ACHN (cell line): ENCODE results near the gene PDK4.
"Not testable (repeated sequence)": the region's sequence is repeated elsewhere in the genome, so short reads cannot be mapped to it uniquely, and the experiment has no call there.

ENCODE experiments used
- DNase-seq: peaks from one replicate; pipeline ENCODE4 v3.0.0-alpha.2; 2015
- in situ Hi-C: cut with HindIII; loops from 2 replicates; pipeline ENCODE4 v1.10.0; 2017; ENCODE audit warnings: low sequenced_read_pairs, low pct_ligation_motif_present, low pct_unique_long_range_greater_than_20kb

Gene PDK4

DNA sequence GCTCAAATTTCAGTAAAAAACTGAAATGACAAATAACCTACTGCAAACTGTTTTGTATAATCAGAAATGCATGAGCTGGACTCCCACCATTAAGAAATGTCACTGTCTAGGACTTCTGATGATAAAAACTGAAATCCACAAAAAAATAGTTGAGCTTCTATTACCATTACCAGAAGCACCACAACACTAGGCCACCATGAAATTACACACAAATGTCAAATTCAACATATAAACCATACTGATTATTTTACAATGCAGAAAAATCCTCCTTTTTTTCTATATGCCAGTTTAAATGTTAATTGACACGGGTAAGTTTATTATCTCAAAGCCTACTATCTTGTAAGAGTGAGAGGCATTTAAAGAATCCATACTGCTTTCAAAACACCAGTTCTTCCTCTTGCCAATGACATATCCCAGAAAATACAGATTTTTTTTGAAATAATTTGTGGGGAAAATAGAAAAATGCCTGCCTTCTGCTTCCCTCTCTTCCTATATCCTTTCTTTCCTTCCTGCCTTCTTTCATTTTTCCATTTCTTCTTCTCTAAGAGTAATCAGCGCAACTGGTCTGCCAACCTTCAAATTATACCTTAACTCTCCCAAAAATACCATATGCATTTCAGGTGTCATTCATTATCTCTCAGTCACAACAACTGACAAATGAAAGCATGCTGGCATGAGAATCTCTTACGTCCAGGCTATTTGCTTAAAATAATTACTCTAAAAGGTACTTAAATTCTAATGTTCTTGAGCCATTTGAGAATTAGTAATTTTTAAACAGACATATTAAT is 12.3 kb downstream of the PDK4 start:
- in situ Hi-C loops, result no loop called here
- DNase-seq, result no peak

DNA sequence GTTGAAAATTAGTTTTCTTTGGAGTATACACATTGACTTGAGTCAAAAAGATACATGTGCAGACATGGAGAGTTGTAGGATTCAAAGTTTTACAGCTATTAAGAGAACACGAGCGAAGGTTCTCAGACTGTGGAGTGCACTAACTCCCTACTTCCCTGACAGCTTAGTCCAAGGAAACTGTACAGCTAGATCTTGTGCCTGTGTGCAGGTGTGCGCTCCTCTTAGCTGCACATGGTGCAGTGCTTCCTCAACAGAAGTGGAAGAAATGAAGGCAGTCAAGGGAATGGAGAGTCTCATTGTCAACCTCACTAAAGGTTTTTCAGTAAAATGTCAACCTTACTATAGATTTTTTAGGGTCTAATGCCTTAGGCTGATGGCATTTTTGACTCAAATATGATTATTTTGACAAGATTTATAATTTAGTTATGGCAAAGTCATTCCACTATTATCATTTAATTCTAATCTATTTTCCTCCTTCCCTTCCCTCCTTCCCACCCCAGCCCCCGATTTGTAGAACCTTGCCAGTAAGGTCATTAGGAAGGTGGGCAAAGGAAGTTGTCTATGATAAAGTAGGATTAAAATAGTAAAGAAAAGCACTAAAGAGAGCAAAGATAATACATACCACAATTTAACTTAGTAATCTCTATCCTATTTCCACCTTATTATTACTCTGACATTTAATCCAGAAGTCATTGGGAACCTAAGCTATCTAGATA is 13.6 kb downstream of the PDK4 start:
- in situ Hi-C loops, result no loop called here
- DNase-seq, result no peak

DNA sequence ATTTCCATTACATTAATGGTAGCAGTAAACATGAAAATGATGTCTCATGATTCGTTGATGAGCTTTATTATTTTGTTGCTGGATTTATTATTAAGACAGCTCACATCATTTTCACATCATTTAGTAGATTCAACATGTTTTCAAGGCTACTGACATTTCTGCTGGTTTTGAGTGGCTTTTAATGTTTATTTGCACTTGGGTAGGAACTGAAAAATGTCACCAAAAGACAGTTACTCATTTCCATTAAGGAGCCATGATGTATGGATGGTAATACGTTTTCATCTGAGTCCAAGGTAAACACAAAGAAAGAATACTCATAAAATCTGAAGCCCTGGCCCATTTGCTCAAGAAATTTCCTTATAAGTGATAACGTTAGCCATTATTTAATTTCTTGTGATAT is 14.8 kb downstream of the PDK4 start:
- in situ Hi-C loops, result no loop called here
- DNase-seq, result no peak

DNA sequence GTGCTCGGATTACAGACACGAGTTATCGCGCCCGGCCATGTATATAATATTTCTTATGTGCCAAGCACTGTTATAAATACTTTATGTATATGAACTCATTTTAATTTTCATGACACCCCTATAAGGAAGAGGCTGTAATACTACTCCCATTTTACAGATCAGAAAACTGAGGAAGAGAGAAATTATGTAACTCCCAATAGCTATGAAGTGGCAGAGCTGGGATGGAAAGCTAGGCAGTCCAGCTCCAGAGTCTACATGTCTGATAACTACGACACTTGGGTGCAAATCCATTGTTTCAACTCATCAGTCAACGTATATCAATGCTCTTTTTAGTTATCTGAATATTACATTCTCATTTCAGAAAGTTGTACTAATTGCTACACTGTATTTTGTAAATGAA is 17.0 kb downstream of the PDK4 start:
- DNase-seq, result no peak
- in situ Hi-C loops, result no loop called here

DNA sequence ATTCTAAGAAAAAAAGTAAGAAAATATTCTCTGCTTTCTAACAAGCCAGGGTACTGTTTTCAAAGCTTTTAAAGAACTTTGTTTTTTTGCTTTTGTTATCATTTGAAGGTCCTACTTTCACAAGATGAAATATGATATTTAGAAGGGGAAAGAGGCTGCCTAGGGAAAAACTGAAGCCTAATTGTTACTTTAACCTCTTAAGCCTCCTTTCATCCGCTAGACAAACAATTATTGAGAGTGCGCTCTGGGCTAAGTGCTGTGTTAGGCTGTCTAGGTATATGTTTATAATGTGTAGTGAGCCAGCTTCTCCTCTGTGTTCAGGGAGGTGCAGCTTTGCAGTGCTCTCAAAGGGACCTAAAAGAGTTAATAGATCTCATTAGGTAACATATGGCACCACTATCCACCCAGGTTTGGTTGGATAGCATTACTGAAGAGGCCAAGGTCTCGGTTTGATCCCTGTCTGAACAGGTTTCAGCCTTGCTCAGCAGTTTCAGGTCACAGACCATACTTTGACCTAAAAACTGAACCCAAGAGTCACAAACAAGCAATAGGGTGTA is 17.9 kb downstream of the PDK4 start:
- DNase-seq, result no peak

DNA sequence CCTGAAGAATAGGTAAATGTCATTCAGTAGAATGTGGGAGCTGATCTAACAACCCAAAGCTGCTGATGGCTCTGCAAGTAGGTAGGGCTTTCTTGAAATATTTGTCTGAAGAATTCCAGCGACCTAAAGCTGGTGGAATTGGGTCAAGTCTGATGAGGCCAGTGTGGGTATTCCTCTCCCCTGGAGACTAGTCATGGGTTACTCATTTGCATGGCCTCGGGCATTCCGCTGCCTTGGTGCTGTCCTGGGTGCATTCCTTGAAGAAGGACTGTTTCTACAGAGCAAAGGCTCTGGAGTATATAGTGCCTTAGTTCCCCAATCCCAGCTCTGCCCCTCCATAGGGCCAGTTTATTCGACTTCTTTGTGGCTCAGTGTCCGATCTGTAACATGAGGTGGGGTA is 19.2 kb downstream of the PDK4 start:
- in situ Hi-C loops, result no loop called here
- peak; percentile 87 for DNase-seq

More for the DNA sequence above, 17.9 kb downstream of the PDK4 start:
- in situ Hi-C loops, result no loop called here

DNA sequence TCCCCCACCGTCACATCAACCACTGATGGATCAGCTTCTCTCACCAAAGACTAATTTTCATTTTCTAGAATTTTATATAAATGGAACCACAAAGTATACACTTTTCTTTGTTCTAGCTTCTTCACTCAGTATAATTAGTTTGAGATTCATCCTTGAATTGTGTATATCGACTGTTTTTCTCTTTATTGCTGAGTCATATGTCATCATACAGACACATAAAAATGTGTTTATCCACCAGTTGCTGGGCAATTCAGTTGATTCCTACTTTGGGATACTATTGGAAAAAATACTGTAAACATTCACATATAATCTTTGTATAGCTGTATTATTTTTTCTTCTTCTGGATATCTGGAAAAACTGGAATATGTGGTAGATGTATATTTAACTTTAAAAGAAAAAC is 26.6 kb downstream of the PDK4 start:
- no peak for DNase-seq
- in situ Hi-C loops, result no loop called here

DNA sequence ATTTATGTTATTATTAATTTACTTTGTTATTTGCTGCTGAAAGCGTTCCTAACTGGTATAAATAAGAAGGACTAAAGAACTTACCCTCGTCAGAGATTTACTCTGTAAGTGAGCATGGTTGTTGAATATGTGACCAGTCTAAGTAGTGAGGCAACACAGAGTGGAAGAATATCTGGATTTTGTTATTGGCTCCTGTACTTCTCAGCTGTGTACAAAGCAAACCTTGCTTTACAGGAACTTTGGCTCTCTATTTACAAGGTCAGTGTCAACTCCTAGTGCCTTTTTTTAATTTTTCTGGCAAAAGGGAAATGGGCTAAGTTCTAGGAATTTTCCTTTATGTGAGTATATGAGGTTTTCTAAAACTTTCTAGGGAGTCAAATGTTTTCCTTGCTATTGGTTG is 35.6 kb downstream of the PDK4 start:
- no peak for DNase-seq
- in situ Hi-C loops, result no loop called here

DNA sequence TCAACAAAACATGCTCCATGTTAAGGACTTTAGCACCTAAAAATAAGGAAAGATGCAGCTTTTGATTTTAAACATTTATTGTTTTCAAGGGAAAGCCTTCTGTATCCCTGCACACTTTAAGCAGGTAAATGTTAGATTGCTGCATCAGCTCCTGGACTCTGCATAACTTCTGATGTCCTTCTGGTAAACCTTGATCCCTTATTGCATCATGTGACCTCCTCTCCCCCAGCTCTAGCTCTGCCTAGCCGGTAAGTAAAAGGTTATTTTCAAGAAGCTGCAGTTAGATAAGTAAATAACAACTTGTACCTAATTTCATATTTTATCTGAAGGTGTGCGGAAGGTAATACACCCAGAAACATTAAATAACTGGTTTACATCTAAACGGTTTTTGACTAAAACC is 37.5 kb downstream of the PDK4 start:
- no peak for DNase-seq
- in situ Hi-C loops, result no loop called here

DNA sequence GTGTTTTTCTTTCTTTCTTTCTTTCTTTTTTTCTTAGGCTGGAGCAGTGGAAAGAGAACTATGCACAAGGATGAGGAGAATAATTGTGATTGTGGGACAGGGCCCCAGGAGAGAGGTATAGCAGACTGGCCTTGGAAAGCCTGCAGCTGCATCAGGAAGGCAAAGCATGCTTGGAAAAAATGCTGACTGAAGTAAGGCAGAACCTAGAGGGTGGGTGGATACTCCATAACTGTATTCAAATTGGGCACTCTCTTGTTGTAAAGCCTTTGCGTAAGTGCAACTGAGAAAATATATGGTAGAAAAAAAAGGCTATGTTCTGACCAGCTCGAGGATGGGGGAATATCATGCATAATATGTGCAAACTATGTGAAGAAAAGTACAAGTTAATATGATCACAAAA is 39.5 kb downstream of the PDK4 start:
- no peak for DNase-seq
- in situ Hi-C loops, result no loop called here

DNA sequence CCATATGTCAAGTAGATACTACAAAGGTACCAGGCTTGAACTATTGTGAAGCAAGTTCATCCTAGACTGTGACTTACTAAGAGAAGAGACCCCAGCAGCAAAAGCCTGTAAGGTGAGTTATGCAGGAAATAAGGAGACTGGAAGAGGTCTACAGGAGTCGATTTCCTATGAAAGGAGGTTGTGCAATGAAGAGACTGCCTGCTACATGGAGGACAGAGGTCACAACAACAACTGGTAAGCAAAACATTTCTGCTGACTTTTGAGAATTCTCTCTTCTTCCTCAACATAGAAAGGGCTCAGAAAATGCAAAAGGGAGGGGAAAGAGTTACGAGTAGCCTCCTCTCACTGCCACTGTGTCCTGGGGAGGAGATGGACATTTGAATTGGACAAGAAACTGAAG is 42.4 kb downstream of the PDK4 start:
- in situ Hi-C loops, result no loop called here
- DNase-seq, result no peak

DNA sequence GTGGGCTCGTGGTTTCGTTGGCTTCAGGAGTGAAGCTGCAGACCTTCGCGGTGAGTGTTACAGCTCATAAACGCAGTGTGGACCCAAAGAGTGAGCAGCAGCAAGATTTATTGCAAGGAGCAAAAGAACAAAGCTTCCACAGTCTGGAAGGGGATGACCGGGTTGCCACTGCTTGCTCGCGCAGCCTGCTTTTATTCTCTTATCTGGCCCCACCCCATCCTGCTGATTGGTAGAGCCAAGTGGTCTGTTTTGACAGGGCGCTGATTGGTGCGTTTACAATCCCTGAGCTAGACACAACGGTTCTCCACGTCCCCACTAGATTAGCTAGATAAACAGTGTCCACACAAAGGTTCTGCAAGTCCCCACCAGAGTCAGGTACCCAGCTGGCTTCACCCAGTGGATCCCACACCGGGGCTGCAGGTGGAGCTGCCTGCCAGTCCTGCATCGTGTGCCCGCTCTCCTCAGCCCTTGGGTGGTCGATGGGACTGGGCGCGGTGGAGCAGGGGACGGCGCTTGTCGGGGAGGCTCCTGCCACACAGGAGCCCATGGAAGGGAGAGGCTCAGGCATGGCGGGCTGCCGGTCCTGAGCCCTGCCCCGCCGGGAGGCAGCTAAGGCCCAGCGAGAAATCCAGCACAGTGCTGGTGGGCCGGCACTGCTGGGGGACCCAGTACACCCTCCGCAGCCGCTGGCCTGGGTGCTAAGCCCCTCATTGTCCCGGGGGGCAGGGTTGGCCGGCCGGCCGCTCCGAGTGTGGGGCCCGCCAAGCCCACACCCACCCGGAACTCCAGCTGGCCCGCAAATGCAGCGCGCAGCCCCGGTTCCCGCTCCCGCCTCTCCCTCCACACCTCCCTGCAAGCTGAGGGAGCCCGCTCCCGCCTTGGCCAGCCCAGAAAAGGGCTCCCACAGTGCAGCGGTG is 44.0 kb downstream of the PDK4 start:
- in situ Hi-C loops, DNase-seq: not testable (repeated sequence)

DNA sequence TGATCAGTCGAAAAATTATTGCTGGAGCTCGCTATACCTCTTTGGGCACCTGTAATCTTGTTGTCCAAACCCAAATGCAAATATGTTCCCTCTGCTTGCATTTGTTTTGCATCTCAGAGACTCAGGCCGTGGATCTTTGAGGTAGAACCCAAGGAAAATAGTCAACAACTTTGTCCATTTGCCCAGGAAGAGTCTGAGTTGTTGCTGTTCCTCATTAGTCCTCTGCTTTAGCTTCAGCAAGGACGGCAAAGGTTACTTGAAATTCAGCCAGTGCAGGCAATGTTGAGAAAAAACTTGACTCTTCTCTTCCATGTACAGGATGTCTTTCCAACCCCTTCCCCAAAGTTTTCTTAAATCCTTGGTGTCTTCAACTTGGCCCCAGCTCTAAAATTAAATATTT is 45.8 kb downstream of the PDK4 start:
- DNase-seq, result no peak
- in situ Hi-C loops, result no loop called here

DNA sequence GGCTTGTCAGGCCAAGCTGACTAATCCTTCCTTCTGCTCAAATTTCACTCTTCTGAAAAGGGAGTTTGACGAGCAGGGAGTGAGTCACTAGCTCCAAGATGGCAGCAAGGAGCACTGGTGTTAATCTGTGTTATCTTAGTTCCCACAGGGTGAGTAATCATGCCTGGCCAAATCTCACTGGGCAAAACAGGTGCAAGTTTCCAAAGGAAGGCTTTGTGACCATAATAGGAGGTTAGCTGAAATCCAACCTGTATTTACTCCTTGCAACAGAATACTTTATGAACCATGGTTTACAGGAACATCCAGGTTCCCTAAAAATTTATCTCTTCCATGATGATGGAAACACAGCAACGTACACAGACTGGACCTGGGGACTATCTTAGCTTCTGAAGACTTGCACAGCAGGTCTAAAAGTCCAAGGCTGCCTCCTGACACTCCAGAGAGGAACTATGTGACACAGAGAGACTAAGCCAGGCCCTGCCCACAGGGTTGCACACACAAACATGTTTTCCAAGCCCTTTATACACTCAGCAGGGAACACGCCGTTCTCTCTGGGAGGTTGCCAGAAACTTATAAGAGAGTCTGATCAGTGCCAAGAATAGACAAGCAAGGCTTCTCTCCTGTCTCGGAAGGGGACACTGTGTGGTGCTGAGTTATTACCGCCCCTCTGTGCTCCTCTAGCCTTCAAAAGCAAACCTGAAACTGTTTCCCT is 46.3 kb downstream of the PDK4 start:
- peak; percentile 87 for DNase-seq
- in situ Hi-C loops, result no loop called here

DNA sequence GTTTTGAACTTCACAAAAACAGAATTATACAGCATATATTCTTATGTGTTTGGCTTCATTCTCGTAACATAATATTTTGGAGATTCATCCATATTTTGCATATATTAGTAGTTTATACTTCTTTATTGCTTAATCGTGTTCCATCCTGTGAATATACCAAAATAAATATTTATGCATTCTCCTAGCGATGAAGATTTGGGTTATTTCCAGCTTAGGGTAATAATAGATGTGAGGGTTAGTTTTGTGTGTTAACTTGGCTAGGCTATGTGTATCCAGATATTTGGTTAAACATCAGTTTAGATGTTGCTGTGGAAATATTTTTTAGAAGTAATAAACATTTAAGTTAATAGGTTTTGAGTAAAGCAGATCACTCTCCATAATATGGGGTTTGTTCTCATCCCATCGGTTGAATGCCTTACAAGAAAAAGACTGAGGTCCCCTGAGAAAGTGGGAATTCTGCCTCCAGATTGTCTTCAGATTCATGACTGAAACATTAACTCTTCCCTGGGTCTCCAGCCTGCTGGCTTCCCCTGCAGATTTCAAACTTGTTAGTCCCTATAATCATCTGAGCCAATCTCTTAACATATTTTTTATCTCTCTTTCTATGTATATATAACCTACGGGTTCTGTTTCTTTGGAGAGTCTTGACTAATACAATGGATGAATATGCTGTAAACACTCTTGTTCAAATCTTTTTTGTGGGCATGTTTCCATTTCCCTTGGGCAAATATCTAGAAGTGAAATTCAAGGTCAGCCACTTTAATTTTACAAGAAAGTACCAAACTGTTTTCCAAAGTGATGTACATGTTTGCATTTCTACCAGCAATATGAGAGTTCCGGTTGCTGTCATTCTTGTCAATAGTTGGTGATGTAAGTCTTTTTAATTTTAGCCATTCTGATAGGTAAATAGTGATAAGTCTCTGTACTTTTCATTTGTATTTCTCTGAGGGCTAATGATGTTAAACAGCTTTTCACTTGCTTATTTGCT is 48.7 kb downstream of the PDK4 start:
- DNase-seq, result no peak
- in situ Hi-C loops, result no loop called here

DNA sequence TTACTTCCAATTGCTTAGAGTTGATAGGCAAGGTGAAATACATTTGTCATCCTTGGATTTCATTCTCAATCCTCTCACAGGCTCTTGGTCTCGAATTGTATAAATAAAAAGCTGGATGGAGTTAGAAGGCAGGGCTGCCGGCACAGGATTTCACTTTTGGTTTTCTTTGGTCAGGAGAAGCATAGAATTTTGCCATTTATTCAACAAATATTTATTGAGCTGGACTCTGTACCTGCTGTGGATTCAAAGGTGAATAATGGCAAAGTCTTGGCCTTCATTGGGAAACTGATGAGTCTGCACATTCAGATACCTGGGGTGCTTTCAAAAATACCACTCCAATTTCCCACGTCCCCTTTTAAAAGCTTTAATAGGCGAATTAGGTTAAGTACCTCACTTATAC is 49.7 kb downstream of the PDK4 start:
- in situ Hi-C loops, result no loop called here
- no peak for DNase-seq

DNA sequence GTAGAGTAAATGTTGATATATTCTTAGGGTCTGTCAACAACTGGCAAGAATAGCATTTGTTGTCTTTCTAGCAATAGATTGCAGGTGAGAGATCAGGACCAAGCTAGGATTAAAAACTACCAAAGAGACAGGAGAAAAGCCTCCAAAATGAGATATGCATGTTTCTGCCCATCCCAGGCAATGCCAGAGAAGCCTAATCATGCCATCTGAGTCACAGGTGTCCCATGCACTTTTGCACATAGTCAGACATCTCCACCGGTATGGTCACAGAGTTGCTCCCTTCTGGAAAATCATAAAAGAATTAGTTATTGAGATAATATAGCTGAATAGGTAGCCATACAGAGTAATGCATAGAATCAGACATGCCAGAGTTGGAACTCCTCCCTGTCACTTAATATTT is 50.6 kb downstream of the PDK4 start:
- DNase-seq, result no peak
- in situ Hi-C loops, result no loop called here
